Stimulated activated CD4-positive, alpha-beta T cell treated with anti-CD3 and anti-CD28 coated beads, Interleukin-2, amount 100 ng/mL, for 24 hours (primary cell): ENCODE results near the gene KYAT1.
"Not testable (repeated sequence)": the region's sequence is repeated elsewhere in the genome, so short reads cannot be mapped to it uniquely, and the experiment has no call there.

ENCODE experiments used
- DNase-seq, 2 donors: peaks; one replicate each; pipeline ENCODE4 v3.0.0-alpha.2; 2020

KYAT1 gene

GRCh38 chr9:128809831-128810230, 71.9 kb downstream of the KYAT1 start:
- no peak for DNase-seq

GRCh38 chr9:128809036-128809599, 72.6 kb downstream of the KYAT1 start:
- DNase-seq = no peak

DNA sequence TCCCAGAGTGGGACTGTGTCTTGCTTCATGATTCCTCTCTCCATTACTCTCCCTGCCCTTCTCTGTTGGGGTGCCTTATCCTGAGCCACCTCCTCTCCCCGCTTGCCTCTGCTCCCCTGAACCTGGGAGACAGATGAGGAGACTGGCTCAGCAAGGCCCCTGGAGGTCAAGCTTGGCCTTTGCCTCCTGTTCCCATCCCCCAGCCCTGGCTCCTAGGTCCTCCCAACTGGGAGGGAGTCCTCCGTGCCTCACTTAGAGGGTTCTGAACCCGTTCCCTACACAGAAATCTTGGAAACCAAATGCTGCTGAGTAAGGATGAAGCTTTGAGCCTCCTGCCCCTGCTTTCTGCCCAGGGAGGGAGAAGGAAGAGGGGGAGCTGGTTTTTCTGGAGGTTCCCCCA, 73.2 kb downstream of the KYAT1 start:
- no peak for DNase-seq

- no peak for DNase-seq
Measured at GRCh38 chr9:128807827-128808226, 73.9 kb downstream of the KYAT1 start.

DNA sequence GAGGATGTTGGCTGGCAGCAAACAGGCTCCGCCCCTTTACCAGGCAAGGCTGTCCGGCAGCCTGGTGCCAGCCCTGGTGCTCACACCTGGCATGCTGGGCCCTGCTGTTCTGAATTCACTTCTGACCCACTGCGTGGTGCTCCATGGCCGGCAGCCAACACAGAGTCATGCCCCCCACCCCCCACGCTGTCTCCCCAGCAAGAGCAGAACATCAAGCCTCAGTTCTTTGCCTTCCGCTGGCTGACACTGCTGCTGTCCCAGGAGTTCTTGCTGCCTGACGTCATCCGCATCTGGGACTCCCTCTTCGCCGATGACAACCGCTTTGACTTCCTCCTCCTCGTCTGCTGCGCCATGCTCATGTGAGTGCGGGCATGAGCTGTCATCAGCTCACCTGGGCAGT, 76.1 kb downstream of the KYAT1 start:
- no peak for DNase-seq

DNA sequence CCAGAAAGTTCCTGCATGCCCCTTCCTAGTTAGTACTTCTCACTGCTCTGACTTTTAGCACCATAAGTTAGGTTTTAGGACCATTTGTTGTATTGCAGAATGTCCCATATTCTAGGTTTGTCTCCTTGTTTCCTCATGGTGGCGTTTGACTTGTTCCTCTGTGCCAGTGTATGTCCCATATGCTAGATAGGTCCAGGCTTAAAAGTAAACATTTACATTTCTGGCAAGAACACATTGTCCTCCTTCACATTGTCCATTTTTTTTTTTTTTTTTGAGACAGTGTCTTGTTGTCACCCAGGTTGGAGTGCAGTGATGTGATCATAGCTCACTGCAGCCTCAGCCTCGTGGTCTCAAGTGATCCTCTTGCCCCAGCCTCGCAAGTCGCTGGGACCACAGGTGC, 79.3 kb downstream of the KYAT1 start:
- no peak for DNase-seq

DNA sequence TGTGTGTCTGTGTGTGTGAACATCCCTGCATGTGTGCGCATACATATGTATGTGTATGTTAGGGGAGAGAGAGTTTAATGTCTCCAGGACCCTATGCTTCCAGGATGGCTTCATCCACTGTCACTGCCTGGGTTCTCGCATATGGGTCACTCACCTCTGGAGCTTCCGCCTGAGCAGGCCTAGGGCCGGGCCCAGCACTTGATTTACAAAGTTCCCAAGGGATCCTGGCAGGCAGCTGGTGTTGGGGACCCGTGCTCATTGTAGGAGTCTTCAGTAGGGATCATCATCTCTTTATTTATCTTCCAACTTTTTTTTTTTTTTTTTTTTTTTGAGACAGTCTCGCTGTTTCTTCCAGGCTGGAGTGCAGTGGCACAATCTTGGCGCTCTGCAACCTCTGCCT, 81.7 kb downstream of the KYAT1 start:
- DNase-seq = no peak

DNA sequence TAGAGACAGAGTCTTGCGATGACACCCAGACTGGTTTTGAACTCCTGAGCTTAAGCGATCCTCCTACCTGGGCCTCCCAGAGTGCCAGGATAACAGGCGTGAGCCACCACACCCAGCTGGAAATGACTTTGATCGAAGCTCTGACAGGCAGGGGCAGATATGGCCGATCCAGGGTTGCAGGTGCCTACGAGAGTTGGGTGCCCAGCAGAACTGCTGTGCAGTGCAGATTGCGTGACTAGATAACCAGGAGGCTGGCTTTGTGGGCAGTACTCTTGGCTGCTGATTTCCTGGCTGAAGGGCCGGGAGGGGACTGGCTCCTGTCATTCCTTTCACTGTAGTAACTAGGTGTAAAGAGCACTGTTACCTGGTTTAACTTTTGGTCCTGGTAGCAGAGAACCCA, 82.9 kb downstream of the KYAT1 start:
- no peak for DNase-seq

GRCh38 chr9:128794961-128795360, 86.8 kb downstream of the KYAT1 start:
- DNase-seq = not testable (repeated sequence)

DNA sequence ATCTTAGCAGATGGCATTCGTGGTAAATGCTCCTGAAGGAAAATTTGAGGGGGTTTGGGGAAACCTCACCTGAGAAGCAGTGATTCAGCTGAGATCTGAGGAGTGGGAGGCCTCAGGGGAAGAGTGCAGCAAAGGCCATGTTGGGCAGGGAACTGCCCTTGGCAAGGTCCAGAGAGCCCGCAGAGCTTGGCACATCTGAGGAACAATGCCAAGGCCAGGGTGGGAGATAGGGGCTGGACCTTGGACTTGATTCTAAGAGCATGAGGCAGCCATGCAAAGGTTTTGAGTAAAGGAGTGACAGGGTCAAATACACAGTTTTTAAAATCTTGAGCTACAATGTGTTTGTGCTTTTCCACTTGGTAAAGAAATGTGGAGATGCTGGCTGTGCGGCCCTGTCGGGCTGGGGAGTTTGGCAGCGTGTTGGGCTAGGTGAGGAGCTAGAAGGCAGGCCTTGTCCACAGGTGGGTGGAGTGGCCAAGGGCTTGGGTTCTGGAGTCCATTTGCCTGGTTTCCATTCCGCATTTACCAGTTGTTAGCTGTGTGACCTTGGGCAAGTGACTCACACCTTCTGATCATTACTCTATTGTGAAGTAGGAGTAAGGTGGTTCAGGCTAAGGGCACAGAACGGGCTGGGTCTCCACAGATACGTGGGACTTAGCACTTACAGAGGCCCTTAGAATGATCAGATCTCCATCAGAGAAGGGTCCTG, 88.6 kb downstream of the KYAT1 start:
- no peak for DNase-seq

DNA sequence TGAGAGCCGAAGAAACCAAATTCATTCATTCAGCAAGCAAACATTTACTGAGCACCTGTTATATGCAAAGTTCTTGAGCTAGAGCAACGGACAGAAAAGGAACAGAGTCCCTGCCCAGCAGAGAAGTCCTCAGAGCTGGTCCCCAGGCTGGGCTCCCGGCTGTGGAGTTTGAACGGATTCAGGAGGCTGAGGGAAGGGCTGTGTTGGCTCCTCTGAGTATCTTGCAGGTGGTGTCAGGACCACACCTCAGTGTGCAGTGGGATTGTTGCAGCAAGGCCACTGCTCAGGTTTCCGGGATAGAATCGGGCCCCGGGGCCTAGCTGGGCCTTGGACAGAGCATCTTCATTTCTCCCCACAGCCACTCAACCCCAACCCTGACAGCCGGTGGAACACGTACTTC, 89.6 kb downstream of the KYAT1 start:
- no peak for DNase-seq

- DNase-seq = no peak
Measured at GRCh38 chr9:128790536-128790935, 91.2 kb downstream of the KYAT1 start.

DNA sequence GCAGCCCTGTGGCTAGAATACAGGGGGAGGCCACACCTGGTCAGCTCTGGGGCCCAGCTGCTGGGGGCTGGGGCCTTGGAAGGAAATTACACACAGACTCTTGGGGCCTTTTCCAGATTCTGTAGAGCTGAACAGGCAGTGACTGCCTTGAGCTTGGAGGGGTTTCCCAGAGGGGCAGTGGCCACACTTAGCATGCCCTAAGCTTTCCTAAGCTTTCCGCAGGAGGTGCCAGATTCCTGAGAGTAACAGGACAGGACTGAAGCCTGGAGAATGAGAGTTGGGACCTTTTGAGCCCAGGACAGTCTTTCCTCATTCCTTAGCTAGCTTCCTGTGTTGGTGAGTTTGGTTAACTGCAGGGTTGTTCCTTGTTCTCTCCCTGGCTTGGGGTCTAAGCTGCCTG, 93.3 kb downstream of the KYAT1 start:
- DNase-seq = no peak

- peak; percentile 18 to 31 for DNase-seq
Measured at GRCh38 chr9:128787659-128788058, 94.1 kb downstream of the KYAT1 start.

GRCh38 chr9:128786681-128787601, 94.8 kb downstream of the KYAT1 start, which contains the start of gene TBC1D13:
Gene TBC1D13, plus strand, starts transcription at chr9:128787253. Its CDS starts 101 bp downstream, at chr9:128787354.
- DNase-seq = peak; percentile 89 to 92

DNA sequence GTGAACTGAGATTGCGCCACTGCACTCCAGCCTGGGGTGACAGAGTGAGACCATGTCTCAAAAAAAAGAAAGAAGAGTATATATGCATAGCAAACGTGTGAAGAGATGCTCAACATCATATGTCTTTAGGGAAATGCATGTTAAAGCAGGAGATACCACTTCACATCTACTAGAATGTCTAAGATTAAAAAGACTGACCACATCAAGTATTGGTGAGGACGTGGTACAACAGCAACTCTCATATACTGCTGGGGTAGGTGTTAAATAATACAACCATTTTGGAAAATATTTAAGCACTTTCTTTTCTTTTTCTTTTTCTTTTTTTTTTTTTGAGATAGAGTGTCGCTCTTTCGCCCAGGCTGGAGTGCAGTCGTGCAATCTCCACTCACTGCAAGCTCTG, 96.3 kb downstream of the KYAT1 start:
- DNase-seq = no peak
